Chondrocyte (in vitro differentiated cells): Measurements from ENCODE around the gene IFI27L2. TPM values are rescaled to one million over a fixed set of nuclear protein-coding genes. Genes with fewer than 3 reads are reported as not detected.

Source experiments
- DNase-seq: peaks from one replicate; pipeline ENCODE4 v3.0.0; 2021; ENCODE audit warnings: mixed read lengths, low spot score
- H3K27ac Mint-ChIP-seq: one replicate; pipeline ENCODE4 v1.8.0; 2021; ENCODE audit warnings: mild to moderate bottlenecking, moderate library complexity, mixed read lengths; ENCODE audit not compliant: unreplicated experiment
- H3K27me3 Mint-ChIP-seq: 2 replicates; pipeline ENCODE4 v1.8.0; 2021; ENCODE audit warnings: low read depth, mixed read lengths
- H3K36me3 Mint-ChIP-seq: 2 replicates; pipeline ENCODE4 v1.8.0; 2021; ENCODE audit warnings: low read depth, mixed read lengths
- H3K4me1 Mint-ChIP-seq: 2 replicates; pipeline ENCODE4 v1.8.0; 2021; ENCODE audit warnings: low read depth, mild to moderate bottlenecking, mixed read lengths
- H3K4me3 Mint-ChIP-seq: one replicate; pipeline ENCODE4 v1.8.0; 2021; ENCODE audit warnings: mild to moderate bottlenecking, moderate library complexity, mixed read lengths; ENCODE audit not compliant: unreplicated experiment
- H3K9me3 Mint-ChIP-seq: 2 replicates; pipeline ENCODE4 v1.8.0; 2021; ENCODE audit warnings: low read depth, mixed read lengths
- total RNA-seq: library from RNA; stranded (reverse); gene quantifications from 3 replicates; pipeline ENCODE4 v1.2.1, GENCODE V29; 2021
- TF ChIP-seq, protein P1 (sequence below): fragments of 200-600 bp; sonication (generic); IDR thresholded peaks from 2 replicates; pipeline ENCODE4 v1.5.0; 2021; ENCODE audit warnings: antibody characterized with exemption, mild to moderate bottlenecking, moderate library complexity

The IFI27L2 gene
- total RNA-seq, 1 donor from 2014 or later, result 66.8 TPM

DNA sequence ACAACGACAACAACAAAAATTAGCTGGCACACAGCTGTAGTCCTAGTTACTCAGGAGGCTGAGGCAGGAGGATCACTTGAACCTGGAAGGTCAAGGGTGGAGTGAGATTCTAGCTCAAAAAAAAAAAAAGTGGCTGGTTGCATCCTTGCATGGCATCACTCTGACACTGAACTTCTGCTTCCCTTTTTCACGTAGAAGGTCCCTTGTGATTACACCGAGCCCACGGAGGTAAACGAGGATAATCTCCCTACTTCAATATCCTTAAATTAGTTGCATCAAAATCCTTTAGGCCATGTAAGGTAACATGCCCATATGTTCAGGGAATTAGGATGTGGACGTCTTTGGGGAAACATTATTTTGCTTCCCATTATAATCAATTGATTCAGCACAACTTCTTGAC lies 40.7 kb upstream of the IFI27L2 start:
- no peak overlapping the region for H3K4me3 Mint-ChIP-seq
- peaks cover 2% of the 10 kb centered on the region for H3K36me3 Mint-ChIP-seq

DNA sequence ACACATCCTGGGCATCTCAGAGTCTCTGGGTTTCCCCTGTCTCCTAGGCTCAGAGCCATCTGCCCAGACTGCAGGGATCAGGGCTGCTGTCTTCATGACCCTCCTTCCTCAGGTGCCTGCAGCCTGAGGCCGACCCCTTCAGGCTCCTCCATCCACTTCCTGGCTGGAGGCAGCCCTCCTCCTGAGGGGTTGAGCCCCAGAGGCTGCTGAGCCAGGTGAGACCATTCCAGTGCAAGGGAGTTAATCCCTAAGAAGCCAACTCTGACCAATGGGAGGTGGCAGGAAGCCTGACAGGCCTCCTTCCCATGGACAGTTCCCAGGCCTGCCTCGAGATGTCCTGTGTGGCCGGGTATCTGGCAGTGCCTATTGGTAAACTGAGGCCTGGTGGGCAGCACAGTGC lies 36.3 kb upstream of the IFI27L2 start:
- H3K4me3 Mint-ChIP-seq, result no peak overlapping the region
- peaks cover 2% of the 10 kb centered on the region for H3K36me3 Mint-ChIP-seq
- peaks cover 8% of the 10 kb centered on the region for H3K4me1 Mint-ChIP-seq
- H3K27ac Mint-ChIP-seq, result no peak overlapping the region
- DNase-seq, result no peak
- TF ChIP-seq, protein P1, sequence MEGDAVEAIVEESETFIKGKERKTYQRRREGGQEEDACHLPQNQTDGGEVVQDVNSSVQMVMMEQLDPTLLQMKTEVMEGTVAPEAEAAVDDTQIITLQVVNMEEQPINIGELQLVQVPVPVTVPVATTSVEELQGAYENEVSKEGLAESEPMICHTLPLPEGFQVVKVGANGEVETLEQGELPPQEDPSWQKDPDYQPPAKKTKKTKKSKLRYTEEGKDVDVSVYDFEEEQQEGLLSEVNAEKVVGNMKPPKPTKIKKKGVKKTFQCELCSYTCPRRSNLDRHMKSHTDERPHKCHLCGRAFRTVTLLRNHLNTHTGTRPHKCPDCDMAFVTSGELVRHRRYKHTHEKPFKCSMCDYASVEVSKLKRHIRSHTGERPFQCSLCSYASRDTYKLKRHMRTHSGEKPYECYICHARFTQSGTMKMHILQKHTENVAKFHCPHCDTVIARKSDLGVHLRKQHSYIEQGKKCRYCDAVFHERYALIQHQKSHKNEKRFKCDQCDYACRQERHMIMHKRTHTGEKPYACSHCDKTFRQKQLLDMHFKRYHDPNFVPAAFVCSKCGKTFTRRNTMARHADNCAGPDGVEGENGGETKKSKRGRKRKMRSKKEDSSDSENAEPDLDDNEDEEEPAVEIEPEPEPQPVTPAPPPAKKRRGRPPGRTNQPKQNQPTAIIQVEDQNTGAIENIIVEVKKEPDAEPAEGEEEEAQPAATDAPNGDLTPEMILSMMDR, result no peak
- peaks cover 49% of the 10 kb centered on the region for H3K27me3 Mint-ChIP-seq
- H3K9me3 Mint-ChIP-seq, result peaks cover 5% of the 10 kb centered on the region

More for the DNA sequence above, 40.7 kb upstream of the IFI27L2 start:
- no peak for DNase-seq
- Mint-ChIP-seq H3K27ac (no peak overlapping the region), H3K27me3 (peaks cover 35% of the 10 kb centered on the region), H3K9me3 (peaks cover 5% of the 10 kb centered on the region), H3K4me1 (peaks cover 13% of the 10 kb centered on the region)
- TF ChIP-seq, protein P1, result no peak

DNA sequence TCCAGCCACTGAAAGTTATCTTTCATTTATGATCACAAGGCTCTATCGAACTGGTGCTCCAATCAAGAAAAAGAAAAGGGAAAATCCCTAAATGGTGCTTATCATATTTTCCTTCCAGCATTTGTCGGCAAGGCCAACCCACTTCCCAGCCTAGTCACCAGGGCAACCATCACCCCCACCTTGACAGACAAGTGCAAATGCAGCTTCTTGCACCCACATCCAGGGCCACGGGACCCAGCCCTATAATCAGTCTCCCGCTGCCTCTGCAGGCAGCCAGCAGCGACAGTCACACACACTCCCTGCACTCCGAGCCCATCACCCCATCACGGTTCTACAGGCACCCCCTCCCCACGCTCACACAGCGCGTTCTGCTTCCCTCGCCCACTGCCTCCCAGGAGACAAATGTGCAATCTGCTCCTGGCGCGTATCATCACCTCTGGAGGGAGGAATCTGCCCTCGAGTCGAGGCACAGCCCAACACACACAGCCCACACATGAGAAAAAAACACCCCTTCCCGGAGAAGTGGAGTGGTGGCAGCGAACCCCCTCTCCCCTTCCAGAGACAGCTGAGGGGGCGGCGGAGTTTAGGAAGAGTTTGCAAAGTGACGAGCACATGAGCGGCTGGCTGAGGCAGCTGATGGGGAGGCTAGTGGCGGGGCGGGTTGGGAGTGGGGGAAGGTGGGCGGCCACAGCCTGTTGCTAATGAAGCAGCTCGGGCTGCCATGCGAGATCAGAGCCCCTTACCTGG lies 35.5 kb upstream of the IFI27L2 start:
- Mint-ChIP-seq H3K27ac (no peak overlapping the region), H3K9me3 (peaks cover 5% of the 10 kb centered on the region), H3K27me3 (peaks cover 54% of the 10 kb centered on the region), H3K4me3 (no peak overlapping the region), H3K36me3 (peaks cover 2% of the 10 kb centered on the region), H3K4me1 (peaks cover 8% of the 10 kb centered on the region)
- DNase-seq, result no peak
- TF ChIP-seq, protein P1, result no peak

DNA sequence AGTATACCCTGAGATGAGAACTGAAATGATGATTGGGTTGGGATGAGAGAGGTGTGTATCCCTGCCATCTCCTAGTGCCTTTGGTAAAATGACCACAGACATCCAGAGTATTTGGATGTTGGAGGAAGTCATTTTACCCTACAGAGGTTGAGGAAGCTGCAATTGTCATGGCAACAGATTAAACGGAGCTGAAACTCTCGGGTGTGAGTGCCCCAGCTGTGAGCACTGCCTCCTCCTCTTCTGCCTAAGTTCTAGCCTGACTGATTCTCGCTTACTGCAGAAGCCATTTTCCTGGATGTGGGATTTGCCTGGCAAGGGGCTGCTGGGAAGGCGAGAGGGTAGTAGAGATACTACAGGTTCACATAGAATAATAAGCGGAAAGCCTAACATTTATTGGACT lies 34.4 kb upstream of the IFI27L2 start:
- no peak for DNase-seq
- Mint-ChIP-seq H3K36me3 (no peaks in the 10 kb centered on the region), H3K27ac (no peak overlapping the region), H3K9me3 (peaks cover under 1% of the 10 kb centered on the region), H3K4me1 (peaks cover 8% of the 10 kb centered on the region), H3K27me3 (peaks cover 60% of the 10 kb centered on the region), H3K4me3 (no peak overlapping the region)
- TF ChIP-seq, protein P1, result no peak

DNA sequence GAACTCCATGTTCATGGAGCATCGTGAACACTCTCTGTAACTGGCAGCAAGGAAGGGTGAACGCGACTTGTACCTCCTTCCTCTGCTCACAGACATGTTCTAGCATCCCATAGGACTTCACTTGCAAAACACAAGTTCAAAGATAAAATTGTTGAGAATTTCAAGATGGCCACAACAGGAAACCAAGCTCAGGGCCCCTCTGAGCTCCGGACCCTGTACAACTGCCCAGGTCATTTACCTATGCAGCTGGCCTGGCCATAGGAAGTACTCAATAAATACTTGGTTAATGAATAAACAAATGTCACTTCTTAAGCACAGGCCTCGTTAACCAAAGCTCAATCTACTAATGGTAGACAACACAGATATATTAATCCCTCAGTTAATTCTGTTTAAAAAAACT lies 33.1 kb upstream of the IFI27L2 start:
- Mint-ChIP-seq H3K4me1 (peaks cover 8% of the 10 kb centered on the region), H3K27me3 (peaks cover 66% of the 10 kb centered on the region), H3K27ac (no peak overlapping the region), H3K4me3 (no peak overlapping the region), H3K36me3 (no peaks in the 10 kb centered on the region), H3K9me3 (no peaks in the 10 kb centered on the region)
- no peak for DNase-seq
- TF ChIP-seq, protein P1, result no peak
